Stimulated activated naive CD8-positive, alpha-beta T cell treated with anti-CD3 and anti-CD28 coated beads, Interleukin-15, amount 100 ng/mL, for 72 hours (primary cell): ENCODE measurements around the gene CEP70.

Source experiments
- ATAC-seq: fragments of 150-1000 bp; cut with Tn5 transposase; 2 replicates; pipeline ENCODE4 v1.10.0; 2021; ENCODE audit warnings: mild to moderate bottlenecking, moderate library complexity
- DNase-seq, 2 donors: peaks; one replicate each; pipeline ENCODE4 v3.0.0; 2021 to 2022
- H3K27ac Mint-ChIP-seq, 2 donors: one replicate each; pipeline ENCODE4 v1.8.0; 2022; ENCODE audit warnings: mild to moderate bottlenecking in 2 of 2, mixed read lengths in 2 of 2, moderate library complexity in 2 of 2
- H3K27me3 Mint-ChIP-seq: one replicate; pipeline ENCODE4 v1.8.0; 2022; ENCODE audit warnings: mixed read lengths
- H3K4me1 Mint-ChIP-seq: one replicate; pipeline ENCODE4 v1.8.0; 2022; ENCODE audit warnings: mild to moderate bottlenecking, mixed read lengths
- H3K4me3 Mint-ChIP-seq, 2 donors: one replicate each; pipeline ENCODE4 v1.8.0; 2022; ENCODE audit warnings: mild to moderate bottlenecking in 2 of 2, mixed read lengths in 2 of 2, moderate library complexity in 1 of 2
- H3K9me3 Mint-ChIP-seq, 2 donors: one replicate each; pipeline ENCODE4 v1.8.0; 2022; ENCODE audit warnings: mixed read lengths in 2 of 2

The CEP70 gene

GRCh38 chr3:138473391-138473790, 120.7 kb downstream of the CEP70 start:
- no peak overlapping the region for H3K4me3 Mint-ChIP-seq
- ATAC-seq (no peak), DNase-seq (no peak)
- no peaks in the 10 kb centered on the region for H3K9me3 Mint-ChIP-seq
- no peaks in the 10 kb centered on the region for H3K4me1 Mint-ChIP-seq
- H3K27ac Mint-ChIP-seq: no peak overlapping the region
- H3K27me3 Mint-ChIP-seq: no peaks in the 10 kb centered on the region

GRCh38 chr3:138472141-138472825, 121.8 kb downstream of the CEP70 start:
- no peaks in the 10 kb centered on the region for H3K4me1 Mint-ChIP-seq
- H3K4me3 Mint-ChIP-seq: no peak overlapping the region
- DNase-seq (no peak), ATAC-seq (no peak)
- H3K9me3 Mint-ChIP-seq: no peaks in the 10 kb centered on the region
- H3K27ac Mint-ChIP-seq: no peak overlapping the region
- H3K27me3 Mint-ChIP-seq: peaks cover 11% of the 10 kb centered on the region

GRCh38 chr3:138471481-138471880, 122.6 kb downstream of the CEP70 start:
- Mint-ChIP-seq H3K9me3 (no peaks in the 10 kb centered on the region), H3K4me3 (no peak overlapping the region), H3K27me3 (peaks cover 18% of the 10 kb centered on the region), H3K27ac (peak overlapping the region in 1 of 2 donors; percentile 4), H3K4me1 (no peaks in the 10 kb centered on the region)
- no peak for ATAC-seq
- DNase-seq: no peak

- no peak for ATAC-seq
- DNase-seq: no peak
- Mint-ChIP-seq H3K9me3 (no peaks in the 10 kb centered on the region), H3K27me3 (peaks cover 26% of the 10 kb centered on the region), H3K4me3 (no peak overlapping the region), H3K27ac (no peak overlapping the region), H3K4me1 (no peaks in the 10 kb centered on the region)
These were observed 123.4 kb downstream of the CEP70 start for GRCh38 chr3:138470687-138471086.

- Mint-ChIP-seq H3K27ac (no peak overlapping the region), H3K4me3 (no peak overlapping the region), H3K4me1 (no peaks in the 10 kb centered on the region), H3K27me3 (peaks cover 31% of the 10 kb centered on the region), H3K9me3 (no peaks in the 10 kb centered on the region)
- DNase-seq (no peak), ATAC-seq (no peak)
These were observed 124.2 kb downstream of the CEP70 start for GRCh38 chr3:138469874-138470273.

GRCh38 chr3:138468886-138469285, 125.2 kb downstream of the CEP70 start:
- DNase-seq: no peak
- Mint-ChIP-seq H3K4me3 (no peak overlapping the region), H3K27ac (no peak overlapping the region), H3K9me3 (no peaks in the 10 kb centered on the region), H3K4me1 (no peaks in the 10 kb centered on the region), H3K27me3 (peaks cover 40% of the 10 kb centered on the region)
- ATAC-seq: no peak

GRCh38 chr3:138468451-138468850, 125.6 kb downstream of the CEP70 start:
- peaks cover 44% of the 10 kb centered on the region for H3K27me3 Mint-ChIP-seq
- DNase-seq (no peak), ATAC-seq (no peak)
- H3K9me3 Mint-ChIP-seq: no peaks in the 10 kb centered on the region
- H3K27ac Mint-ChIP-seq: no peak overlapping the region
- H3K4me3 Mint-ChIP-seq: no peak overlapping the region
- H3K4me1 Mint-ChIP-seq: no peaks in the 10 kb centered on the region

GRCh38 chr3:138467931-138468330, 126.1 kb downstream of the CEP70 start:
- Mint-ChIP-seq H3K4me3 (no peak overlapping the region), H3K9me3 (no peaks in the 10 kb centered on the region), H3K4me1 (no peaks in the 10 kb centered on the region), H3K27me3 (peaks cover 45% of the 10 kb centered on the region), H3K27ac (no peak overlapping the region)
- DNase-seq (no peak), ATAC-seq (no peak)

GRCh38 chr3:138465925-138466324, 128.1 kb downstream of the CEP70 start:
- Mint-ChIP-seq H3K4me1 (no peaks in the 10 kb centered on the region), H3K27ac (no peak overlapping the region), H3K4me3 (no peak overlapping the region), H3K9me3 (no peaks in the 10 kb centered on the region), H3K27me3 (peaks cover 45% of the 10 kb centered on the region)
- DNase-seq: no peak
- no peak for ATAC-seq

- Mint-ChIP-seq H3K4me1 (no peaks in the 10 kb centered on the region), H3K9me3 (no peaks in the 10 kb centered on the region), H3K27me3 (peaks cover 45% of the 10 kb centered on the region), H3K27ac (peak overlapping the region in 1 of 2 donors; percentile 28), H3K4me3 (no peak overlapping the region)
- ATAC-seq (no peak), DNase-seq (no peak)
These were observed 128.6 kb downstream of the CEP70 start for GRCh38 chr3:138465451-138465850.

GRCh38 chr3:138464491-138464860, 129.6 kb downstream of the CEP70 start:
- DNase-seq (no peak), ATAC-seq (no peak)
- H3K27ac Mint-ChIP-seq: no peak overlapping the region
- no peaks in the 10 kb centered on the region for H3K4me1 Mint-ChIP-seq
- H3K27me3 Mint-ChIP-seq: peaks cover 45% of the 10 kb centered on the region
- no peaks in the 10 kb centered on the region for H3K9me3 Mint-ChIP-seq
- no peak overlapping the region for H3K4me3 Mint-ChIP-seq

- H3K4me1 Mint-ChIP-seq: no peaks in the 10 kb centered on the region
- H3K9me3 Mint-ChIP-seq: no peaks in the 10 kb centered on the region
- no peak for DNase-seq
- ATAC-seq: no peak
- no peak overlapping the region for H3K4me3 Mint-ChIP-seq
- no peak overlapping the region for H3K27ac Mint-ChIP-seq
- H3K27me3 Mint-ChIP-seq: peaks cover 45% of the 10 kb centered on the region
These were observed 130.2 kb downstream of the CEP70 start for GRCh38 chr3:138463724-138464490.

- no peak overlapping the region for H3K4me3 Mint-ChIP-seq
- no peaks in the 10 kb centered on the region for H3K9me3 Mint-ChIP-seq
- no peaks in the 10 kb centered on the region for H3K4me1 Mint-ChIP-seq
- no peak for DNase-seq
- no peak overlapping the region for H3K27ac Mint-ChIP-seq
- ATAC-seq: peak; percentile 16
- H3K27me3 Mint-ChIP-seq: peaks cover 32% of the 10 kb centered on the region
These were observed 132.2 kb downstream of the CEP70 start for GRCh38 chr3:138461896-138462295.

GRCh38 chr3:138461246-138461645, 132.8 kb downstream of the CEP70 start:
- no peaks in the 10 kb centered on the region for H3K4me1 Mint-ChIP-seq
- H3K4me3 Mint-ChIP-seq: no peak overlapping the region
- DNase-seq: no peak
- no peak overlapping the region for H3K27ac Mint-ChIP-seq
- peaks cover 25% of the 10 kb centered on the region for H3K27me3 Mint-ChIP-seq
- no peak for ATAC-seq
- no peaks in the 10 kb centered on the region for H3K9me3 Mint-ChIP-seq

GRCh38 chr3:138460536-138461205, 133.4 kb downstream of the CEP70 start:
- H3K4me1 Mint-ChIP-seq: no peaks in the 10 kb centered on the region
- no peak for ATAC-seq
- H3K9me3 Mint-ChIP-seq: no peaks in the 10 kb centered on the region
- DNase-seq: no peak
- H3K27ac Mint-ChIP-seq: no peak overlapping the region
- H3K27me3 Mint-ChIP-seq: peaks cover 20% of the 10 kb centered on the region
- no peak overlapping the region for H3K4me3 Mint-ChIP-seq
